Esophagus muscularis mucosa (tissue), 4 donors: ENCODE measurements around the gene HIBCH.

Source experiments
- CTCF ChIP-seq, 3 experiments: fragments of 200-600 bp in 2 of 3; fragments of 450-650 bp in 1 of 3; sonication (generic) in 2 of 3; IDR thresholded peaks; one replicate each; pipeline ENCODE4 v1.5.1; 2017 to 2019; ENCODE audit warnings: antibody characterized with exemption in 3 of 3, mild to moderate bottlenecking in 2 of 3, moderate library complexity in 1 of 3
- EP300 ChIP-seq: sonication (generic); formaldehyde crosslinking; IDR thresholded peaks from one replicate; pipeline ENCODE4 v1.6.1; 2017; ENCODE audit warnings: antibody characterized with exemption
- POLR2A ChIP-seq: fragments of 450-650 bp; IDR thresholded peaks from one replicate; pipeline ENCODE4 v1.6.1; 2017; ENCODE audit warnings: antibody characterized with exemption, moderate library complexity, mild to moderate bottlenecking, low read depth

GRCh38 chr2:190186238-190186637 lies 133.4 kb downstream of the HIBCH start:
- TF ChIP-seq POLR2A: no peak
- no peak for TF ChIP-seq EP300
- TF ChIP-seq CTCF (IDR thresholded peaks at IDR 0.05): no peak
